ENCODE results near the gene SPRYD7.
"Not testable (repeated sequence)": the region's sequence is repeated elsewhere in the genome, so short reads cannot be mapped to it uniquely, and the experiment has no call there.

The SPRYD7 gene

DNA sequence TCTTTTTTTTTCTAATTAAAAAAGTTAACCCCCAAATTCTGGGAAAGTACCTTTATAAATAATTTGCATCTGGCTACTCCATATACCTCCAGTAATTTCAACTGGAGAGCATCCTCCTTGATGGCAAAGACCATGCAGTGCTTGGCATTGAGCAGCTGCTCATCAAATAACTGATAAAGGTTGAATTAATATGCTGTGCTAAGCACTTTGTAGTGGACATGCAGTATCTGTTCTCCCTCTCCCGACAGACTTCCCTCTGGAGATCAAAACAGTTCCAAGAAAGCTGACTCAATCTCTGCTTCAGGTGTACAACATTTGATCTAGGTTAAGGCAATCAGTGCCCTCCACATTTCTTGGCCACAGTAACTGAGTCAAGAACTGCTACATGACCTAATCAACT lies 3.3 kb downstream of the SPRYD7 start:
- DNase-seq (ENCODE audit: low read depth): no peak

DNA sequence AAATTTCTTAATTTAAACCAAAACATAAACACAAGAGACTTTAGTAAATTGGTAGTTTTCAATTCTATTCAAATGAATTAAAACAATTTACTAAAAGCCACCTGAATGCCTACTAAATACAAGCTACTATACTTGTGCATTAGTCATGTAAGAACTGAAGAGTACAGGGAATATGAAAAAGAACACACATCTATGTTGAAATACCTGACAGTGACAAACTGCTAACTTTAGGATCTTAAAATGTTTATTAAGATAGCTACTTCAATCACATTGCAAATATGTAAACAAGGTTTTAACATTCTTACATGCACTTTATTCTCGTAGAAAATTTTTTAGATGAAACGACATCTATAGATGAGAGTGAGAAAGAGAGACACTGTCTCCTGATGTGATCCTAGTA lies 4.1 kb downstream of the SPRYD7 start:
- DNase-seq (ENCODE audit: low read depth): no peak

DNA sequence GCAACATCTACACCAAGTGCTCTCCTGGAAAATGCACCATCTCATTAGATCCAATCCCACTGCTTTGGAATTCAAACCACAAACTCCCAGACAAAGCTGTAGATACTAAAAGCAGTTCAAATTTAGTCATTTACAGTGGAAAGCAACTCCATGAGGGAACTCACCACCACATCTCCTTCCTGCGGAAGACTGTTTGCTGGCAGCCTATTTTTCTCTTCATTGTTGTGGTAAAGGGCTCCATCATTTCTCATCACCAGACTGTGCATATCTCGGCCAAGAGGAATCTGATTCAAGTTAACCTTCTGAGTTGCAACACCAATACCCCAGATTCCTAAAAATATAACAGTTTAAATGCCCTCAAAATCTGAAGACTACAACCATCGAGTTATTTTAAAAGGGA lies 8.4 kb downstream of the SPRYD7 start:
- DNase-seq (ENCODE audit: low read depth): peak; percentile 18

DNA sequence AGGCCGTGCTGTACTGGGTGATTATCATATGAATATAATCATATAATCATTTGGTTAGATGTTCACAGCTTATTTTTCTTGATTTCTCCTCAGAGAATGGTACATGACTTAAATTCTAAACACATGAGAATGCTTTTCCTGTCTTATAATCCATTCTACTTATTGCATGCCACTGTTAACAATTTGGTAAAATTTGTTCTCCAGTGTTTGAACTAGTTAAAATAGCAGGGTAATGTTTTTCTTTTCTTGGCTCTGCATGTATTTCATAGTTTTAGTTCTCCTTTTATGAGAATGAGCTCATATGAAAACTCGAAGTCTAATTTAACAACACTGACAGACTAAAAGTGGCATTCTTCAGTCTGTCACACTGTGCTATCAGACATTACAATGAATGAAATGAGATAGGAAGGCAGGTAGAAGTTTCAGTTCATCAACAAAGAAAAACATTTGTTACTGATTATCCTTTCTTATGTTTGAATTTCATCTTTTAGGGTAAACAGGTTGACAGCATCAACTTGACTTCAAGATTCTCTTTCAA lies 10.2 kb downstream of the SPRYD7 start:
- DNase-seq (ENCODE audit: low read depth): no peak

DNA sequence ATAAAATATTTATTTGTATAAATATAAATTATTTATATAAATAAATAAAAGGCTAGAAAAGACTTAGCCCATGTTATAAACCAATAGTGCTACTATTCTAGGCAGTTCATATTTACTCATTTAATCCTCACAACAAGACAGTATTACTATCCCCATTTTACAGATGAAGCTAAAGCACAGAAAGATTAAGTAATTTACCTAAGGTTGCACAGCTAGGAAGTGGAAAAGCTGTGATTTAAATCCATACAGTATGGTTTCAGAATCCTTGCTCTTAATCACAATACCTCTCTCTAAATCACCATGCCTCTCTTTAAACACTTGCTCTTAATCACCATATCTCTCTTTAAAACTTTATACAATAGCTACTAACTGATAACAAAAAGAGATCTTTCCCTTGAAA lies 13.8 kb downstream of the SPRYD7 start:
- DNase-seq (ENCODE audit: low read depth): no peak

DNA sequence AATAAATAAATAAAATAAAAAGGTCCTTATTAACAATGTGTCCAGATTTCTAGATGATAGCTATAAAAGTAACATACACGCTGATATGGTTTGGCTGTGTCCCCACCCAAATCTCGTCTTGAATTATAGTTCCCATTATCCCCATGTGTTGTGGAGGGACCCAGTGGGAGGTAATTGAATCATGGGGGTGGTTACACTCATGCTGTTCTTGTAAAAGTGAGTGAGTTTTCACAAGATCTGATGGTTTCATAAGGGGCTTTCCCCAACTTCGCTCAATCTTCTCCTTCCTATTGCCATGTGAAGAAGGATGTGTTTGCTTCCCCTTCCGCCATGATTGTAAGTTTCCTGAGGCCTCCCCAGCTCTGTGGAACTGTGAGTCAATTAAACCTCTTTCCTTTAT lies 15.2 kb downstream of the SPRYD7 start:
- not testable (repeated sequence) for DNase-seq (ENCODE audit: low read depth)

DNA sequence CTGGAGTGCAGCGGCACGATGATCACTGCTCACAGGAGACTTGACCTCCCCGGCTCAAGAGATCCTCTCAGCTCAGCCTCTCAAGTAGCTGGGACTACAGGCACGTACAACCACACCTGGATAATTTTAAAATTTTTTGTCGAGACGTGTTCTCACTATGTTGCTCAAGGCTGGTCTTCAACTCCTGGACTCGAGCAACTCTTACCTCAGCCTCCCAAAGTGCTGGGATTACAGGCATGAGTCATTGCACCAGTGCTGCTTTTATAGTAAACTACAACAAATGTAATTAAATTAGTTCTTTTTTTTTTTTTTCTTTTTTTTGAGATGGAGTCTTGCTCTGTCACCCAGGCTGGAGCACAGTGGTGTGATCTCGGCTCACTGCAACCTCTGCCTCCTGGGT lies 18.0 kb downstream of the SPRYD7 start:
- DNase-seq (ENCODE audit: low read depth): not testable (repeated sequence)

DNA sequence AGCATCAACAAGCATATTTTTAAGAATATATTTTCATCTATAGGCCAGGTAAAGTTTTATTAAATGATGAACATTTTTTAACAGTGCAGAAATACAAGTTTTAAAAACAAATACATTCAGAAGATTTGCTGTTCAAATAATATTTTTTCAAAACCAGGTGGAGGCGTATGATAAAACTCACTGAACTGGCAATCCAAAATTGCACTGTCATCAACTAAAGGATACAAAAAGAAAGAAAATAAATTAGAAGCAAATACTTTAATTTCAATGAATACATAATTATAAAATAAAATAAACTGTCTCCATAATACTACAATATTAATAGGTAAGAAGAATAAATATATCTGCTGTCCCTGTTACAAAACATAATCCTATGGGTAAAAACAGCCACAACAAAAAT lies 21.2 kb downstream of the SPRYD7 start:
- DNase-seq (ENCODE audit: low read depth): no peak

DNA sequence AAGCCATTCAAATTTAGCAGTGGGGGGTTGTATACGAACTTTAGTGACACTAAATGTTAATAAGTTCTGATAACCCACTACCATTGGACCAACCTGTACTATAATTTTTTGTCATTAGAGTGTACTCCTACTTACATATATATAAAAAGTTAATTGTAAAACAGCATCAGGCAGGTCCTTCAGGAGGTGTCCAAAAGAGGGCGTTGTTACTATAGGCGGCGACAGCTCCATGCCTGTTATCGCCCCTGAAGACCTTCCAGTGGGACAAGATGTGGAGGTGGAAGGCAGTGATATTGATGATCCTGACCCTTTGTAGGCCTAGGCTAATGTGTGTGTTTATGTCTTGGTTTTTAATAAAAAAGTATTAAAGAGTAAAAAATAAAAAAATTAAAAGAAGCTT lies 27.5 kb downstream of the SPRYD7 start:
- no peak for DNase-seq (ENCODE audit: low read depth)

DNA sequence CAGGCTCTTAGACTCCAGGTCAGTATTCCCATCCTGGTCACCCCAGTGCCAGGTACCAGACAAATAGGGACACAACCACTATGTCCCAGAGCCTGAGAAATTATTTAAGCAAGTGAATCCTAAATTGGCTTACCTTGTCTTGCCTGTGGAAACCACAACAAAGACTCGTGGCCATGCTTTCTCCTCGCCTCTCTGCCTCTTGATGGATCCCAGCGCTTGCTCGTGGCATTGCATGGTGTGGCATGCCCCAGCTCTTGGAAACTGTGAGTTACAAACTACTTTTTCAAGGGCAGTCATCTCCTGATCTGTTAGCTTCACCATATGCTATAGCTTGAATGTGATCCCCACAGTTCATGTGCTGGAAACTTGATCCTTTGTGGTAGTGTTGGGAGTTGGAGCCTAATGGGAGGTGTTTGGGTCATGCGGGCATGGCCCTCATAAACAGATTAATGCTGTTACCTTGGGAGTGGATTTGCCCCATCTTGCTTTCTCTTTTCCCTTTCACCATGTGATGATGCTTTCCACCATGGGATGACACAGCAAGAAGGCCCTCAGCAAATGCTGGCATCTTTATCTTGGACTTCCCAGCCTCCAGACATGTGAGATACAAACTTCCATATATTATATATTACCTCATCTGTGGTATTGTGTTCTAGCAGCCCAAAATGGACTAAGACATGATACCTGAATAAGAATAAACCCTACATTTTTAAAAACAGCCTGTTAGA lies 31.2 kb downstream of the SPRYD7 start:
- no peak for DNase-seq (ENCODE audit: low read depth)

DNA sequence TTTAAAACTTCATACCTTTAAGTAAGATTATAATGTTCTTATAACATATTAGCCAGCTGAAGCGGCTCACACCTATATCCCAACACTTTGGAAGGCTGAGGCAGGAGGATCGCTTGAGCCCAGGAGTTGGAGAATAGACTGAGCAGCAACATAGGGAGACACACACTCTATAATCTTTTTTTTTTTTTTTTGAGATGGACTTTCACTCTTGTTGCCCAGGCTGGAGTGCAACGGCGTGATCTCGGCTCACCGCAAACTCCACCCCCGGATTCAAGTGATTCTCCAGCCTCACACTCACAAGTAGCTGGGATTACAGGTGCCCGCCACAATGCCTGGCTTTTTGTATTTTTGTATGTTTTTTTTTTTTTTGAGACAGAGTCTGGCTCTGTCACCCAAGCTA lies 37.3 kb downstream of the SPRYD7 start:
- no peak for DNase-seq (ENCODE audit: low read depth)

DNA sequence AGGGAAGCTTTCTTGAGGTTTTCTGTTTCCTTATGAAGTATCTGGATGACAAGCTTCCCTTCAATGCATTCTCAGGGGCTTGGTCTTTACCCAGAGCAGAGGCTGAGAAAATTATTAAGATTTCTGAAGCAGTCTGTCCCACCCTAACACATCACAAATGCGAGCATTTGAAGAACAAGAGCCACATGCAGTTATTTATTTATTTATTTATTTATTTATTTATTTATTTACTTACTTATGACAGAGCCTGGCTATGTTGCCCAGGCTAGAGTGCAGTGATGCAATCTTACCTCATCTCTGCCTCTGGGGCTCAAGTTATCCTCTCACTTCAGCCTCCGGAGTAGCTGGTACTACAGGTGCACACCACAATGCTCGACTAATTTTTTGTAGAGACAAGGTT lies 38.4 kb downstream of the SPRYD7 start:
- no peak for DNase-seq (ENCODE audit: low read depth)

DNA sequence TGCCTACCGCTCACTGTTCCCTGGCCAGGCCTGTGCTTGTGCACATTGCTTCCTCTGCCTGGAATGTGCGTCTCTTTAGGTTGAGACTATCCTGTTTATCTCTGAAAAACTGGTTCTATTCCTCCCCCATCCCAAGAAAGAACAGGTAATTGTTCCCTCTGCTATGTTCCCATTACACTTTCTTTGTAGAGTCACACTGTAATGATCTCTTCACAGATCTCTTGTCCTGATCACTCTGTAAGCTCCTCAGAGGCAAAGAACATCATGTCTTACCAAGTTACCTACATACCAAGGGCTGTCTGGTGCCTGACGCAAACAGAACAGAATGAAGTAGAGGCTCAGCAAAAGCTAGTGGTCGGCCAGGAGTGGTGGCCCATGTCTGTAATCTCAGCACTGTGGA lies 40.3 kb downstream of the SPRYD7 start:
- DNase-seq (ENCODE audit: low read depth): no peak

DNA sequence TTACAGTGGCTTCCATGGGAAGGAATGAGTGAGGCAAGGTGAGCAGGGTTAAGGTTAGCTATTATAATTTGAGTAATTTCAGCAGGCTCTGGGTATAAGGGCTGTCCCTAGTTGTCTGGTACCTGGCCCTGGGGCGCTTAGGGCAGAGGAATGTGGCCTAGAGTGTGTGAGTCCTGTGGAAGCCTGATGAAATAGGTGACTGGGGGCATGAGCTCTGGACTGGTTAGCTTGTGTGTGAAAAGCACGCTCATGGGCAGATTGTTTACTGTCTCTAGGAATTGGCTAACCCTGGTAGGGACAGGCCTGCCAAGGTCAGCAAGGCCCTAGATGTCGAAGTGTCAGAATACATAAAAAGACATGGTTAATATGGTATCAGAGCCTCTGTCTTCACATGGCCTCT lies 42.5 kb downstream of the SPRYD7 start:
- DNase-seq (ENCODE audit: low read depth): no peak

DNA sequence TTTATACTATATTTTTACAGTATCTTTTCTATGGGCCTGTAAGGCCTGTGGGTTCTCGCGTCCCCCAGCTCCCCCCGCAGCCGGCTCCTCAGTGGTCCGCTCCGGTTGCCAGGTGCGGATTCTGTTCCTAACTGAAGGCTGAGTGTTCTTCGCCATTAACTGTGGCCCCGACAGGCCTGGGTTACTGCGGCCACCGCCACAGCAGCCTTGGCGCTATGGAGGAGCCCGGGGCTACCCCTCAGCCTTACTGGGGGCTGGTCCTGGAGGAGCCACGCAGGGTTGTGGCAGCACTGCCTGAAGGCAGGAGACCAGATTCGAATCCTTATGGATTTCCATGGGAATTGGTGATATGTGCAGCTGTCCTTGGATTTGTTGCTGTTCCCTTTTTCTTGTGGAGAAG lies 45.8 kb downstream of the SPRYD7 start:
- DNase-seq (ENCODE audit: low read depth): no peak

DNA sequence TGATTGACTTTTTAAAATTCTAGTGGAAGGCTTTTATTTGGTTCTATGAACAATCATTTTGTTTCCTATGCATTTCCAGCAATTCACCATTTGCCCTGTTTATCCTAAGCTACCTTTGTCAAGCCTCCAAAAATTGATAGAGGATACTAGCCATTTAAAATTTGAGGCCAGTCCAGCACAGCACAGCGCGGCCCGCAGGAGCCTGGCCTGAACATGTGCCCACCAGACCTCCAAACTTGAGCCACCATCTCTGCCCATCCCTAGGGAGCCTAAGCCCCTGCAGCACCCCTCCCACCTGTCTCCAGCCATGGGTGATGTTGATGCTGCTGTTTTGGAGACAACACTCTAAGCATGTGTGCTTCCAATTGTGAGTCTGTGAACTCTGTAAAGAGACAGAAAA lies 57.5 kb downstream of the SPRYD7 start:
- no peak for DNase-seq (ENCODE audit: low read depth)

DNA sequence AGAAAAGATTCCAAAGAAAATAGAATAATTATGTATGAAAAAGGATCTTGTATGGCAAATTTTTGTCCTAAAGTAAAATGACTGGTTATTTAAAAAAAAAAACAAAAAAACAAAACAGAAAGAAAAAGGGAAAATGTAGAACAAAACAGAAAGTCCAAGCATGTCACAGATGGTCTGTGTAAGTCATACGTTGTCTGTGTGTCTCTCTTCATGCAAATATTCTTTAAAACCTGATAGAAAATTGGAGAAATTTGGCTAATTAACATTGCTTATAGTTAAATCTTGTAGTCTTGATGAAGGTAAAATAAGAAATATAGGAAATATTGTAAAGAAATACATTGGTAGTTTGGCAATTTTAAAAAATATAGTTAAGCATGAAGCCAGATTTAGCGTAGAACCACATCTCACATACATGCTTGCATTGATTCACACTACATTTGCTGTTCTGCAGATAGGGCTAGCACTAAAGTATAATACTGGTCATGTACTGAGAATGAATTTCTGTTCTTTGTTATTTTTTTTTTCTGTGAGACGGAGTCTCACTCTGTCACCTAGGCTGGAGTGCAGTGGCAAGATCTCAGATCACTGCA lies 58.4 kb downstream of the SPRYD7 start:
- no peak for DNase-seq (ENCODE audit: low read depth)

DNA sequence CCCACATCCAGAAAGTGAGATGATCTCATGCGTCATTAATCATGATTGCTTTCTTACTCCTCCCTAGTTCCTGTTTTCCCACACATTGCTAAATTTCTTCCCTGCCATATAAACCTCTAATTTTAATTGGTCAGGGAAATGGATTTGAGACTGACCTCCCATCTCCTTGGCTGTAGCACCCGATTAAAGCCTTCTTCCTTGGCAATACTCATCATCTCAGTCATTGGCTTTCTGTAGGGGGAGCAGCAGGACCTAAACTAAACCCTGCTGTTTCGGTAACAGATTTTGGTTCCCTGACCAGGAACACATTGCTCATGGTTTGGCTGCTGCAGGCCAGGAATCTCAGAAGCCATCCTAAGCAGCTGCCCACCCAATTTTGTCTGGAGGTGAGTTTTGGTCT lies 61.7 kb downstream of the SPRYD7 start:
- no peak for DNase-seq (ENCODE audit: low read depth)

DNA sequence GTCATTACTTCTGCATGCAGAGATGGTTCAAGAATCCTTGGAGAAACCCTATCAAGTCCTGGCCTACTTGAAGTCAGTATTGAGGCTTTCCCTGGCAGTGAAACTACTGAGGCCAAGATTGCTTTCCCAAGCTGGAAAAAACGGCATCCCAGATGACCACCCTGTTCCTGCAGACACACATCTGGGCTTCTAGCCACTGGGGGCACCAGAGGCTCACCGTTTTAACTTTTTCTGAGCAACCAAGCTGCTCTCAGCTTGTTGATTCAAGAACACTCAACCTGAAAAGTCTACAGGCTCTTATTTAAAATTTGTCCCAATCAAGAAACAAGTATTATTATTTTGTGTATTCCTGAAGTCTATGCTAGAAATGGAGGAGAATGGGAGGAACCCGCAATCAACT lies 66.6 kb downstream of the SPRYD7 start:
- peak; percentile 9 for DNase-seq (ENCODE audit: low read depth)

DNA sequence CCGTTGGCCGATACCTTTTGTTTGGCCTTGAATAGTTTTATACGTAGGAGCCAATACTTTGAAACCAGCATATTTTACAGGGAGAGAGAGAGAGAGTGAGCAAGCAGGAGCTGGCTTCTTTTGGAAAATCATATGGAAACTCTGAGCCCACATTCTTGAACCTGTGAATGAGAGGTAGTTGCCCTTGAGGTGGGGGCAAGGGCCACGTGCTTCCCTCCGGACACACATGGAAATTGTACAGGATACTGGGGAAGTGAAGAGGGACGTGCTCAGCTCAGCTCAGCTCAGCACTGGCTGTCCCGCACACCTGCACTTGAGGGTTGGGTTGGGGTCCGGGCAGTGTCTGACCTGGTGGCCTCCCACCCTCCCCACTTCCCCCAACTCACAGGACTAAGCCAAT lies 68.3 kb downstream of the SPRYD7 start:
- no peak for DNase-seq (ENCODE audit: low read depth)

DNA sequence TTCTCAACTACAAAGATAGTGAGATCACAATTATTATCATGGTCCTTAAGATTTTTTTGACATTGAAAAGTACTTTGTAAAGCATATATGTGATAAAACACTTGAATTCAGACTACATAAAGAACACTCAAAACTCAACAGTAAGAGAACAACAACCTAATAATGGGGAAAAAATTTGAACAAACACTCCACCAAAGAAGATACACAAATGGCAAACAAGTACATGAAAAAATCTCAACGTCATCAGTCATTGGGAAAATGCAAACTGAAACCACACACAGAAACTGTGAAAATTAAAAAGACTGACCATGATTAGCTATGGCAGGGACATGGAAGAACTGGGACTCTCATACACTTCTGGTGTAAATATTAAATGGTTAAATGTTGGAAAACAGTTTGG lies 70.9 kb downstream of the SPRYD7 start:
- DNase-seq (ENCODE audit: low read depth): no peak

DNA sequence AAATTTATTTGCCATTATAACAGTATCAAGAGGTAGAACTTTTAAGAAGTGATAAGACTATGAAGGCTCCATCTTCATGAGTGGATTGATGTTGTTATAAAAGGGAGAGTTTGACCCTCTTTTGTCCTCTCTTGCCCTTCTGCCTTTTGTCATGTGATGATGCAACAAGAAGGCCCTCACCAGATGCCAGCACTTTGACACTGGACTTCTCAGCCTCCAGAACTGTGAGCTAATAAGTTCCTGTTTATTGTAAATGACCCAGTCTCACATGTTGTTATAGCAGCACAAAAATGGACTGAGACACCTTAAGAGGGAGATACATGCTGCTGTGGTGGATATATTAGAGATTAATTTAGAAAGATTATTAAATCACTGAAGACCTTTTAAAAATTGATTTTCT lies 71.6 kb downstream of the SPRYD7 start:
- DNase-seq (ENCODE audit: low read depth): no peak

All from fibroblast of the conjunctiva (primary cell).